ENCODE data around the gene WDR73. TPM values are rescaled to one million over a fixed set of nuclear protein-coding genes. Genes with fewer than 3 reads are reported as not detected.

Gene WDR73
- total RNA-seq, 1 experiment from 2014 or later: 29.5 TPM

GRCh38 chr15:84684092-84684491 lies 30.0 kb upstream of the WDR73 start:
- no TSS peak for BruUV-seq (replicated peaks)
- Histone ChIP-seq H3K79me2 (ENCODE audit: low read depth) (peaks cover 22% of the 10 kb centered on the region; the same call in 1 of the 2 replicates), H3K4me1 (replicated peaks; ENCODE audit: insufficient read depth) (peaks cover 19% of the 10 kb centered on the region), H3K9me3 (ENCODE audit: insufficient read depth, low read depth) (no peaks in the 10 kb centered on the region), H3K27me3 (ENCODE audit: insufficient read depth, low read depth) (no peaks in the 10 kb centered on the region), H2AFZ (no peak overlapping the region), H4K20me1 (ENCODE audit: insufficient read depth) (no peaks in the 10 kb centered on the region), H3F3A (ENCODE audit: insufficient read depth, low read depth) (peaks cover 40% of the 10 kb centered on the region), H3K36me3 (ENCODE audit: low read depth) (peaks cover 21% of the 10 kb centered on the region), H3K9me2 (ENCODE audit: insufficient read depth) (no peaks in the 10 kb centered on the region), H3K4me3 (no peak overlapping the region), H3K27ac (no peak overlapping the region), H3K4me2 (no peak overlapping the region)
- POLR2A ChIA-PET (ENCODE audit: unreplicated experiment): no interaction called here
- TF ChIP-seq EZH2 (IDR thresholded peaks at IDR 0.05; ENCODE audit: low read depth) (no peak), CTCF (conservative IDR thresholded peaks at IDR 0.05) (no peak)
- no peak for DNase-seq
- intact Hi-C loops (cut with micrococcal nuclease; ENCODE audit: unreplicated experiment): no loop called here
- CTCF ChIA-PET: no interaction called here

- POLR2A ChIA-PET (ENCODE audit: unreplicated experiment): no interaction called here
- H3F3A ChIP-seq (ENCODE audit: insufficient read depth, low read depth): peaks cover 33% of the 10 kb centered on the region
- H3K4me1 ChIP-seq (replicated peaks; ENCODE audit: insufficient read depth): peaks cover 19% of the 10 kb centered on the region
- H3K9me2 ChIP-seq (ENCODE audit: insufficient read depth): no peaks in the 10 kb centered on the region
- H2AFZ ChIP-seq: no peak overlapping the region
- peaks cover 10% of the 10 kb centered on the region for H3K36me3 ChIP-seq (ENCODE audit: low read depth)
- intact Hi-C loops (cut with micrococcal nuclease; ENCODE audit: unreplicated experiment): no loop called here
- no peak for DNase-seq
- no TSS peak for BruUV-seq (replicated peaks)
- H3K27ac ChIP-seq: no peak overlapping the region
- H3K4me2 ChIP-seq: no peak overlapping the region
- CTCF ChIA-PET: no interaction called here
- no peaks in the 10 kb centered on the region for H3K9me3 ChIP-seq (ENCODE audit: insufficient read depth, low read depth)
- H3K27me3 ChIP-seq (ENCODE audit: insufficient read depth, low read depth): no peaks in the 10 kb centered on the region
- H3K79me2 ChIP-seq (ENCODE audit: low read depth): peaks cover 22% of the 10 kb centered on the region; the same call in 1 of the 2 replicates
- no peak overlapping the region for H3K4me3 ChIP-seq
- H4K20me1 ChIP-seq (ENCODE audit: insufficient read depth): no peaks in the 10 kb centered on the region
- TF ChIP-seq EZH2 (IDR thresholded peaks at IDR 0.05; ENCODE audit: low read depth): no peak
- no peak for TF ChIP-seq CTCF (conservative IDR thresholded peaks at IDR 0.05)
These were observed 27.7 kb upstream of the WDR73 start for GRCh38 chr15:84681831-84682230.

GRCh38 chr15:84671211-84671610 lies 17.1 kb upstream of the WDR73 start:
- no peaks in the 10 kb centered on the region for H3K27me3 ChIP-seq (ENCODE audit: insufficient read depth, low read depth)
- H3K27ac ChIP-seq: no peak overlapping the region
- no TSS peak for BruUV-seq (replicated peaks)
- no peaks in the 10 kb centered on the region for H3K4me1 ChIP-seq (replicated peaks; ENCODE audit: insufficient read depth)
- H3K9me3 ChIP-seq (ENCODE audit: insufficient read depth, low read depth): no peaks in the 10 kb centered on the region
- TF ChIP-seq CTCF (conservative IDR thresholded peaks at IDR 0.05) (no peak), EZH2 (IDR thresholded peaks at IDR 0.05; ENCODE audit: low read depth) (no peak)
- ChIA-PET POLR2A (ENCODE audit: unreplicated experiment) (interaction anchor here (0.6 kb wide), 1 partner anchor 29 kb away, joined by 5 read pairs; no protein-coding TSS in a partner anchor), CTCF (no interaction called here)
- H3K79me2 ChIP-seq (ENCODE audit: low read depth): 0 out of 2 replicates have a peak, but pooled peaks cover 5% of the 10 kb centered on the region
- peaks cover 39% of the 10 kb centered on the region for H3K36me3 ChIP-seq (ENCODE audit: low read depth)
- DNase-seq: no peak
- H3K4me2 ChIP-seq: no peak overlapping the region
- no peak overlapping the region for H2AFZ ChIP-seq
- intact Hi-C loops (cut with micrococcal nuclease; ENCODE audit: unreplicated experiment): no loop called here
- no peaks in the 10 kb centered on the region for H4K20me1 ChIP-seq (ENCODE audit: insufficient read depth)
- H3K4me3 ChIP-seq: no peak overlapping the region
- peaks cover 20% of the 10 kb centered on the region for H3F3A ChIP-seq (ENCODE audit: insufficient read depth, low read depth)
- no peaks in the 10 kb centered on the region for H3K9me2 ChIP-seq (ENCODE audit: insufficient read depth)
